ENCODE results near the gene IL21R.
A peak's percentile ranks its signal among the peaks of the same experiment; 100 is the strongest.
"Not testable (repeated sequence)": the region's sequence is repeated elsewhere in the genome, so short reads cannot be mapped to it uniquely, and the experiment has no call there.

Gene IL21R

DNA sequence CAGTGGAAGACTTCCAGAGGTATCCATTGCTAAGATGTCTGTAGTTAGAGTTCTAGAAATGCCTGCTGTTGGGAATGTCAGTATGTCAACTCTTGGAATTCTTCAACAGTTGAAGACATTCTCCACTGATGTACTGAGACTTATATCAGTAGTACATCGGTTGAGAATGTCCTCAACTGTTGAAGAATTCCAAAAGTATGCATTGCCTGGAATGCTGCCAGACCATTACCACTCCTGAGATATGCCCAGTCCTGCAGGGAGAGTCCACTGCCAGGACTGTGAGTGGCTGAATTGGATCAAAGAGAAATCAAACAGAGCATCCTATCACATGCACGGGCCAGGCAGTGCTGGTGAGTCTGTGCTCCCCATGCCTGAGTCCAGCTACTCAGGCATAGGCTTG, 42.0 kb downstream of the IL21R start:
- DNase-seq (ENCODE audit: low spot score), result peak; percentile 61

DNA sequence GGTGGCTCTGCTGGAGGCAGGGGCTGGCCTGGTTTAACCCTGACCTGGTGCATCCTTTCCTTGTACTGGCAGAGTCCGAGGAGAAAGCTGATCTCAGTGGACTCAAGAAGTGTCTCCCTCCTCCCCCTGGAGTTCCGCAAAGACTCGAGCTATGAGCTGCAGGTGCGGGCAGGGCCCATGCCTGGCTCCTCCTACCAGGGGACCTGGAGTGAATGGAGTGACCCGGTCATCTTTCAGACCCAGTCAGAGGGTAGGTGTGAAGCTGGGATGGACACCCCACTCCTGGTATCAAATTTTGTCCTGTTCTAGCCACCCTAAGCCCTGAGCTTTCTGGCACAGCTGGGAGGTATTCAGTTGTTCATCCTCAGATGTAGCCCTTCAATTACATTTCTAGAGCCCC, 42.5 kb downstream of the IL21R start:
- no peak for DNase-seq (ENCODE audit: low spot score)

DNA sequence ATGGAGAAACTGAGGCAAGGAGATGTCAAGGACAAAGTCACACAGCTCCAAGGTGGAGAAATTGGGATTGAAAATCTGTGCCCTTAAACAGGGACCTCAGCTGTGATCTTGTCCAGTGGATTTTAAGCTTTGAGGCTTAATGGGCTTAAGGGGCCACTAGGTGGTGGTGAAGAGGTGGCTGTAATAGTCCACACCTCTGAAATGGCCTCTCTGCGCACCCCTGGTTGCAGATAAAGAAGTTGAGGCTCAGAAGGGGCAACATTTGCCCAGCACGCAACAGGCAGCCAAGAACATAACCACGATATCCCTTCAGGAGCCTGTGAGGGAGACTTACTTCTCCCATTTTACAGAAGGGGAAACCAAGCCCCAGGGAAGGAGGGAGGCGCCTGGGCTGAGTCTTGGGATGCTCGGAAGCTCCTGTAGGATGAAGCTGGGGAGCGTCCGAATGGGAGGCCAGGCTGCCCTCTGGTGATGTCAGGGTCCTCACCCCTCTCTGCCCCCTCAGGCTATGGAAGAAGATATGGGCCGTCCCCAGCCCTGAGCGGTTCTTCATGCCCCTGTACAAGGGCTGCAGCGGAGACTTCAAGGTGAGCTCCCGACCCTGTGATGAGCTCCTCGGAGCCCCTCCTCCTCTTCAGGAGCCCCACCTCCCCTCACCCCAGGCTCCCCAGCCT, 43.7 kb downstream of the IL21R start:
- no peak for DNase-seq (ENCODE audit: low spot score)

DNA sequence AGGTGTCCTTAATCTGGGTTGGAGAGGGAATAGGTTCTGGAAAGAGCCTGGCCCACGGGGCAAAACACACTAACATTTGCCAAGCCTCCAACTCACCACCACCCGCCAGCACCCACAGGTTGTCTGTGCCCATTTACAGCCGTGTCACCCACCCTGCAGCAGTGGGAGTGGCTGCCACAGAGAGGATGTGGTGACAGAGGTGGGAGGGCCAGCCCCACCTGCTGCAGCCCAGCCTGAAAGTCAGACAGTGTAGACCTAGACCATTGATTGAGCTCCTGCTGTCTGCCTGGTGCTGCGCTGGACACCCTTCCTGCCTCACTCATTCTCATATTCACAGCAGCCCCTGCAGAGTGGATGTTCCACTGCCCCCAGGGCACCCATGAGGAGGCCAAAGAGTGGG, 44.7 kb downstream of the IL21R start:
- DNase-seq (ENCODE audit: low spot score), result no peak

DNA sequence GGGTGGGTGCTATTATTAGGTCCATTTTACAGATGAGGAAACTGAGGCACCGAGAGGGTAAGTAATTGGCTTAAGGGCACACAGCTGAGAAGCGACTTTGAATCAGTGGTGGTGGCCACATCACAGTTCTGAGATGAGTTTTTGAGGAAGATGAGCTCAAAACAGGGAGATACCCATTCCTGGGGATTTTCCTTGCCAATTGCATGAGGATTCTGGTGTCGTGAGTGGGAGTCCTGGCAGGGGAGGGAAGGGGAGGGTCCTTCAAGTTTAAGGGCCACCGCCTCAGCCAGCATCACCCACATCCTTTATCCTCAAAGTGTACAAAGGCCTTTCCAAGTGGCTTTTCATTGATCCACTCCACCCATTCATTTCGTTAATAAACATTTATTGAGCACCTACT, 45.3 kb downstream of the IL21R start:
- no peak for DNase-seq (ENCODE audit: low spot score)

DNA sequence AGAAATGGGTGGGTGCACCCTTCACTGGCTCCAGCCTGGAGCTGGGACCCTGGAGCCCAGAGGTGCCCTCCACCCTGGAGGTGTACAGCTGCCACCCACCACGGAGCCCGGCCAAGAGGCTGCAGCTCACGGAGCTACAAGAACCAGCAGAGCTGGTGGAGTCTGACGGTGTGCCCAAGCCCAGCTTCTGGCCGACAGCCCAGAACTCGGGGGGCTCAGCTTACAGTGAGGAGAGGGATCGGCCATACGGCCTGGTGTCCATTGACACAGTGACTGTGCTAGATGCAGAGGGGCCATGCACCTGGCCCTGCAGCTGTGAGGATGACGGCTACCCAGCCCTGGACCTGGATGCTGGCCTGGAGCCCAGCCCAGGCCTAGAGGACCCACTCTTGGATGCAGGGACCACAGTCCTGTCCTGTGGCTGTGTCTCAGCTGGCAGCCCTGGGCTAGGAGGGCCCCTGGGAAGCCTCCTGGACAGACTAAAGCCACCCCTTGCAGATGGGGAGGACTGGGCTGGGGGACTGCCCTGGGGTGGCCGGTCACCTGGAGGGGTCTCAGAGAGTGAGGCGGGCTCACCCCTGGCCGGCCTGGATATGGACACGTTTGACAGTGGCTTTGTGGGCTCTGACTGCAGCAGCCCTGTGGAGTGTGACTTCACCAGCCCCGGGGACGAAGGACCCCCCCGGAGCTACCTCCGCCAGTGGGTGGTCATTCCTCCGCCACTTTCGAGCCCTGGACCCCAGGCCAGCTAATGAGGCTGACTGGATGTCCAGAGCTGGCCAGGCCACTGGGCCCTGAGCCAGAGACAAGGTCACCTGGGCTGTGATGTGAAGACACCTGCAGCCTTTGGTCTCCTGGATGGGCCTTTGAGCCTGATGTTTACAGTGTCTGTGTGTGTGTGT, 46.8 kb downstream of the IL21R start:
- no peak for DNase-seq (ENCODE audit: low spot score)

DNA sequence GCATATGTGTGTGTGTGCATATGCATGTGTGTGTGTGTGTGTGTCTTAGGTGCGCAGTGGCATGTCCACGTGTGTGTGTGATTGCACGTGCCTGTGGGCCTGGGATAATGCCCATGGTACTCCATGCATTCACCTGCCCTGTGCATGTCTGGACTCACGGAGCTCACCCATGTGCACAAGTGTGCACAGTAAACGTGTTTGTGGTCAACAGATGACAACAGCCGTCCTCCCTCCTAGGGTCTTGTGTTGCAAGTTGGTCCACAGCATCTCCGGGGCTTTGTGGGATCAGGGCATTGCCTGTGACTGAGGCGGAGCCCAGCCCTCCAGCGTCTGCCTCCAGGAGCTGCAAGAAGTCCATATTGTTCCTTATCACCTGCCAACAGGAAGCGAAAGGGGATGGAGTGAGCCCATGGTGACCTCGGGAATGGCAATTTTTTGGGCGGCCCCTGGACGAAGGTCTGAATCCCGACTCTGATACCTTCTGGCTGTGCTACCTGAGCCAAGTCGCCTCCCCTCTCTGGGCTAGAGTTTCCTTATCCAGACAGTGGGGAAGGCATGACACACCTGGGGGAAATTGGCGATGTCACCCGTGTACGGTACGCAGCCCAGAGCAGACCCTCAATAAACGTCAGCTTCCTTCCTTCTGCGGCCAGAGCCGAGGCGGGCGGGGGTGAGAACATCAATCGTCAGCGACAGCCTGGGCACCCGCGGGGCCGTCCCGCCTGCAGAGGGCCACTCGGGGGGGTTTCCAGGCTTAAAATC, 47.6 kb downstream of the IL21R start:
- no peak for DNase-seq (ENCODE audit: low spot score)

DNA sequence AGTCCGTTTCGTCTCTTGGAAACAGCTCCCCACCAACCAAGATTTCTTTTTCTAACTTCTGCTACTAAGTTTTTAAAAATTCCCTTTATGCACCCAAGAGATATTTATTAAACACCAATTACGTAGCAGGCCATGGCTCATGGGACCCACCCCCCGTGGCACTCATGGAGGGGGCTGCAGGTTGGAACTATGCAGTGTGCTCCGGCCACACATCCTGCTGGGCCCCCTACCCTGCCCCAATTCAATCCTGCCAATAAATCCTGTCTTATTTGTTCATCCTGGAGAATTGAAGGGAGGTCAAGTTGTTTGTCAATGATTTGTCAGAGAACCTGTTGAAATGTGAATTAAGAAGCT, 48.2 kb downstream of the IL21R start:
- DNase-seq (ENCODE audit: low spot score), result no peak

DNA sequence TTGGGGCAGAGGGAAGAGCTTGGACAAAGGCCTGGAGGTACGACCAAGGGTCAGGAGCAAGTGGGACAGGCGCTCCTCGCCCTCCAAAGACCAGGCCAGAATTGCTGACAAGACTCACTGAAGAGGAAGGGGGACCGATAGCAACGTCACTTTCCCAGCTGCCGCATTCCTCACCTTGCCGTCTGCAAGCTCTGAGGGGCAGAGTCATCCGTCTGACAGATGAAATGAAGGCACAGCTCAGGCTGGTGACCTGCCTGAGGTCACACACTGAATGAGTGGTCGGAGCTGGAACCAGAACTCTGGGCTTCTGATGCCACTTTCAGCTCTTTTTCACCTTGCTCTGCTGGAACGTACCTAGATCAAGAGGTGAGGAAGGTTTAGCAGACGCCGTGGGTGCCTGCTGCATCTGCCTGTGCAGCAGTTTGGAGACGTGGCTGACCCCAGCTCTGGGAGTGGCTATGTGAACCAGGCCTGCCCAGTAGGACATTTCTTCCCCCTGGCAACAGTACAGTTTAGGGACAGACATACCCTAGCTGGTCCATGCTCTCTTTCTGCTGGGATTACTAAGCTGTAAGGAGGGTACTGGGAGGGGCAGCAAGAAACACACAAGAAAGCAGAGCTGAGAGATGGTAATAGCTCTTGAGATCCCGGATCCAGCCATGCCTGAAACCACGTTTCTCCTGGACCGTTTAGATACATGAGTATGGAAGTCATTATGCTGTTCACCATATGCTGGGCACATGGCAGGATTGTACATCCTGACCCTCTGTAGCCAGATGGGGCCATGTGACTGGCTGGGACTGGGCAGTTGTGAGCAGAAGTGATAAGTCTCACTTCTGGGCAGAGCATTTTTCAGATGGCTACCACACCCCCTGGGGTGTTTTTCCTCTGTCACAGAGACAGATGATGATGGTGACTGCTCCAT, 50.9 kb downstream of the IL21R start:
- no peak for DNase-seq (ENCODE audit: low spot score)

DNA sequence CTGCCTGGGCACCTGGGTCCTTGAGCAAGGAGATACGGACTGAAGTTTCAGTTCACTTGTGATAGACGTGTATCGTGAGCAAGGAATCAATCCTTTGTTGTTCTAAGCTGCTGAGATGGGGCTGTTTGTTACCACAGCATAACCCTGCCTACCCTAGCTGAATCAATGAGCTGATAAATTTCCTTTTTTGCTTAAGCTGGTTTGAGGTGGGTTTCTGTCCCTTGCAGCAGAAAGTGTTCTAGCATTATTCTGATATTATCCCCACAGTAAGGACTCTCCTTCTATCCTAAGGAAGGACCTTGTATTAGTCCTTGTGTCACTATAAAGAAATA, 51.5 kb downstream of the IL21R start:
- DNase-seq (ENCODE audit: low spot score), result no peak

DNA sequence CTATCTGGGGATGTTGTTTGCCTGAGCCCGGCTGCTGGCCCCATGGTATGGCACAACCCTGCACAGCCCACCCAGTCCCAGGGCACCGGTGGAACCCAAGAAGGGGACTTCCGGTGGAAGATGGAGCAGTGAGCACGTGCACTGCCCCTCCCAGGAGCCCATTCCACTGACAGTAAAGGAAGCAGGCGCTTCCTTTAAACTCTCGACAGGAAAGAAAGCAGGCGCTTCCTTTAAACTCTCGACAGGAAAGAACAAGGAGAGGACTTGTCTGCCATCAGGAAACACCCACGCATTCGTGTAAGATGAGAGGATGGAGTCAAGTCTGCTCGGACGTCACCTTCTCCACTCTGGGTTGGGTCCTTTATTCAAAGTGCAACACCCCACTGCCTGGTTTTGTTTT, 53.7 kb downstream of the IL21R start:
- DNase-seq (ENCODE audit: low spot score), result no peak

DNA sequence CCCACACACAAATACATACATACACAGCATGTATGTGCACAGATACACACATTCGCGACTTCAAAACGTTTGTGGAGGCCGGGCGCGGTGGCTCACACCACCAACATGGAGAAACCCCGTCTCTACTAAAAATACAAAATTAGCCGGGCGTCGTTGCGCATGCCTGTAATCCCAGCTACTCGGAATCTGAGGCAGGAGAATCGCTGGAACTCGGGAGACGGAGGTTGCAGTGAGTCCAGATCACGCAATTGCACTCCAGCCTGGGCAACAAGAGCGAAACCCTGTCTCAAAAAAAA, 55.6 kb downstream of the IL21R start:
- not testable (repeated sequence) for DNase-seq (ENCODE audit: low spot score)

DNA sequence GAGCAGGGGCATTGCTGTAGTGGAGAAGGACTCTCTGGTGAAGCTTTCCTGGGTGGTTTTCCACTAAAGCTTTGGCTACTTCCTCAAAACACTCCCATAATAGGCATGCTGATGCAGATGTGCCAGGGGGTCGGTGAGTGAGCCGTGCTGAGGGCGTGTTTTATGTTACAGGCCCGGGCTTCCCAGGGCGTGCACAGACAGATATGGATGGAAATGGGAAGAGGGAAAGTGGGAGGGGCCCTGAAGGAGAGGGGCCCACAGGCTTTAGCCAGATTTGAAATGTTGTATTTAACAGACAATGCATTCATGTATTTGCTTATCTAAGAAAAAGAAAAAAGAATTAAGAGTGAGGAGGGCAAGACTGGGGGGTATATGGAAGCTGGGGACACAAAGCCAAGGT, 56.3 kb downstream of the IL21R start:
- no peak for DNase-seq (ENCODE audit: low spot score)

DNA sequence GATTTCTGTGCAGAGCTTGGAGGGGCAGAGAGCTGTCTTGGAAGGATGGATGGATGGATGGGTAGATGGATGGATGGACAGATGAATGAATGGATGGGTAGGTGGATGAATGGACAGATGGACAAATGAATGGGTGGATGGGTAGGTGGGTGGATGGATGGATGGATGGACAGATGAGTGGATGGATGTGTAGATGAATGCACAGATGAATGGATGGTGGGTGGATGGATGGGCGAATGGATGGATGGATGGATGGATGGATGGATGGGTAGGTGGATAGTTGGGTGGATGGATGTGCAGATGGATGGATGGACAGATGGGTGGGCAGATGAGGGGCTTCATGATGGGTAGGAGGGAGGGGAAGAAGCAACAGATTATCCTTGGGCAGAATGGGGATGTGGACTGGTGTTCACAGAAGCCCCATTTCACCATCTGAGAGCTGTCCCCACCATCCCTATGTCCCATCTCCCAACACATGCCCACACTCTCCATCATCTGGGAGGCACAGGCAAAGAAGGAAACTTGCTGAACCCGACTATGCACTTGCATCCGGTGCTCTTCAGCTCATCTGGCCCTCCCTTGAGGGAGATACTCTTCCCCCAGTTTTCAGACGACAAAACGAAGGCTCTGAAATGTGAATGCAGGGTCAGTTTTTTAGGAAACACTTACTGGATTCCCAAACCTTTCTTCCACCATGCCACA, 57.2 kb downstream of the IL21R start:
- DNase-seq (ENCODE audit: low spot score), result no peak

DNA sequence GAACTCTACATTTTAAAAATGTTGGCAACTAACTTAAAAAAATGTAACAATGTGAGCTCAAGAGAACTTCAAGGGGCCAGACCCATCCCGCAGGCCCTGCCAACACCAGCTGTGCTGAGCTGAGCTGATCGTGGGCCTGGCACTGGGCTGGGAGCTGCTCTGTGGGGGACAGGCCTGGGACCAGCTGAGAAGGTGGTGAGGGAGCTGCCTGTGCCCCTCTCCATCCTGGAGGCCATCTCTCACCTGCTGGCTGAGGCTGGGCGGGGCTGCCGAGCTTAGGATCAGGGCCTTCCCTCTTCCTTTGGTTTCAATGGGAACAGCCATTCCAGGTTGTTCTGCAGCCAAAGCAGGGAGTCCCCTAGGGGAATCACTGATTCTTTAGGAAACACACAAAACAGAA, 58.2 kb downstream of the IL21R start:
- DNase-seq (ENCODE audit: low spot score), result no peak

DNA sequence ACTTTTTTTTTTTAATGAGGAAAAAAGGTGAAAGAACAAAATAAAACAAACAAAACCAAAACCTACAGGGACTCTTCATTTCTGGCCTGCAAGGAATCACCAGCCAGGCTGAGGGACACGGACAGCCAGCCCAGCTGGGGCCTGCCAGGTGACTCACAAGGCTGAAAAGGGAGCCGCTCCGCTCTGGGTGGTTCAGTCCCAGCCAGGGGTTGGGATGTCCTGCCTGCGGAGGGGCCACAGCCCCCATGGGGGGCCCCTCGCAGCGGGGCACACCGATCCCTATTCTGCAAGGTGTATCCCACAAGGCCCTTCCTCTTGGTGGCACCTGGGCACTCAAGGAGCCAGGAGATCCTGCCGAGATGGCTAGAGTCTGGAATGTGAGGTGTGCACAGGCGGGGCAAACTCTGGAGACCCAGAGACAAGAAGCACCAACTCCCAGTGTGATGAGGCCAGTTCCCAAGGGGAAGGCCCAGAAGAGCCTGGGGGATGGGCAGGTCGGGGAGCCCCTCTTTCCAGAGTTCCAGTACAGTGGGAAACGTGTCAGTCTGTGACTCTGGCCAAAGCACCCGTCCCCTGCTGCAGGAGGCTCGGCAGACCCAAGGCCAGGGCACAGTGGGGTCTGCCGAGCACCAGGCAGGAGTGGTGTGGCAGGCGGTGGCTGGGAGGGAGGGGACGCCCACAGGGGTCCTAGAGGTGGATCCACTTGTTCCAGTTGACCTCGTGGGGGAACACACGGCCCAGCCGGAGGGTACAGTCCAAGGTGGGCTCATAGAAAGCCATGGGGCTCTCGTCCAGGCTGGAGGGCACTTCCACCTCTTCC, 58.9 kb downstream of the IL21R start:
- no peak for DNase-seq (ENCODE audit: low spot score)

DNA sequence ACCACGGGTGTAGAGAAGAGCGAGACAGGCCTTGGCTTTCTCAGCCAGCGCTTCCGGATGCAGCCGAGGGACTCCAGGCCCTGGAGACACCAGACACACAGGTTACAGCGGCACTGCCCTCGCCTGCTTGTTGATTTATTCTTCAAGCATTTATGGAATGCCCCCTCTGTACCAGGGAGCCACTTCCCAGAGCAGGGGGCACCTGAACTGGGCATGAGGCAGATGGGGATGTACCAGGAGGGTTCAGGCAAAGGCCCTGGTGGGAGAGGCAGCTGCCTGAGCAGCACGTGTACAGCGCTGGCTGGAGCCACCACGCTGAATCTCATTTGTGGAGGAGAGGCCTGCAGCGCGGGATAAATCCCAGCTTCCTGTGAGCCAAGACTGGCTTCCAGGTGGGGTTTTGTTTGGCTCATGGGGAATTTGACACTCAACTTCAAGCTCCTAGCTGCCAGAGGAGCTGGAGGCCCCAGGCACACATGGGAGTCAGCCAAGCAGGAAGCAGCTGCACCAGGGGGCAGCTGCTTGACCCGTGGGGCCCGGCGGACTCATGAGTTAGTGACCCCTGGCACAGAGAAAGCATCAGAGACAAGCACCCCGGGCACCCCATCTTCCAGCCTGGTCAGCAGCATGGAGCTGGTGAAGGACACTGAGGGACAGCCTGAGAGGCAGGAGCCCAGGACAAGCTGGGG, 59.7 kb downstream of the IL21R start:
- no peak for DNase-seq (ENCODE audit: low spot score)

DNA sequence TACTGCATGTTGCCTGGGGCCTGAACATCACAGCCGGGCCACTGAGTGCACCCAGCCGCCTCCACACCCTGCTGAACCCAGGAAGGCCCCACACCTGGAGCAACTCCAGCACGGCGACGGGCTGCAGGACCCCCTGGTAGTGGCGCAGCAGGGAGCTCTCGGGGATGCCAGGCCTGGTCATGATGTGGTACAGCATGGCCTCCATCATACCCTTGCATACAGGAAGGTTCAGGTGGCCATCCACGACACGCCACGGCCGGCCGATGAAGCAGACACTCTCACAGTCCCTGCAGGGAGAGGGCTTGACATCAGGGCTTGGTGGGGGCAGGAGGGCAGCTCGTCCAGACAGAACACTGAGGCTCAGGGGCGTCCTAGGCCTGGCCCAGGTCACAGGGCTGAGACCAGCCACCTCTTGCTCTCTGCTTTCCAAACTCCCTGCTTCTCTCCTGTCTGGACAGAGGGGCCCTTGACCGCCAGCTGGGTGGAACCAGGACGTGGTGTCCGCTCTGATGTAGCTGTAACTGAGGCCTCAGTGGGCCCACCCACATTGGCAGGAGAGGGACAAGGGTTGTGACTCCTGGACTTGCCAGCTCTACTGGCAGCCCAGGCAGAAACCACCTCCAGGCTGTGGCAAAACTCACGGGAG, 60.3 kb downstream of the IL21R start:
- DNase-seq (ENCODE audit: low spot score), result no peak

DNA sequence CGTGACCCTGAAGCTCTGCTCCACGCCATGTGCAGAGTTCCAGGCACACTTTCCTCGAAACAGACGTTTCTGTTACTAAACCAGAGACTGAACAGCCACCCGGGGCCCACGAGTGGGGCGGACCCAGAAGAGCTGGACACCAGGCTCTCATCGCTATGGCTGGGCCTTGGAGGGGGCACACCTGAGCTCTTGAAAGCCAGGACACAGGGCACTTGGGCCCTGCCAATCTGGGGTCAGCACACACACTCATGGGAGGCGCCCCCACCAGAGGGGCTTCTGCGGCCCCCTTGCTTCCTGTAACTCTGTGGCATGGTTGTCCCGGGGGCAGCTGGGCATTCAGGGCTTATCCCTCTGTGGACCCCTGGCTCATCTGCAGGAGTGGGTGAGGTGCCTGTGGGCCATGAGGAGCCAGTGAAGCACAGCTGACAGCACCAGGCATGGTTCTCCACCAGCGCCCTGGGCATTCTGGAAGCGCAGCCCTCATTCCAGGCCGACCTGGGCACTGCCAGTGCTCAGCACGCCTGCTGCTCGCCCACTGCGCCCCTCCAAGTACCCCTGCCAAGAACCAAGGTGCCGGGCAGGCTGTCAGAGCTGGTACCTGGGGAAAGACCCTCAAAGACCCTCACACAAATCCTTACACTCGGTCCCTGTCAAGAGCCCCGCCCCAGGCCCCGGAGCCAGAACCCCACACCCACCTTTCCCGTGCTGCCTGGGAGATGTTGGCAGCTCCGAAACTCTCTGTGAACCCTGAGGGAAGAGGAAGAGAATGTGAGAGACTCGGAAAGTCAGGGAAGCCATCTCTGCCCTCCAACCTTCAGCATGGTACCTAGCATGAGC, 61.1 kb downstream of the IL21R start:
- DNase-seq (ENCODE audit: low spot score), result no peak
